Adipocyte (in vitro differentiated cells): ENCODE results near the gene ELP4.

ENCODE experiments used
- DNase-seq: peaks from one replicate; pipeline ENCODE4 v3.0.0-alpha.2; 2015; ENCODE audit warnings: low read depth
- H3K27me3 ChIP-seq: replicated peaks from 2 replicates; pipeline ENCODE4 v1.7.0; 2013; ENCODE audit warnings: mild to moderate bottlenecking, low read length, moderate library complexity; ENCODE audit not compliant: control insufficient read depth, insufficient read depth
- H3K36me3 ChIP-seq: 2 replicates; pipeline ENCODE4 v1.7.0; 2013; ENCODE audit warnings: low read length, mild to moderate bottlenecking, moderate library complexity; ENCODE audit not compliant: control insufficient read depth, insufficient read depth, severe bottlenecking
- H3K4me1 ChIP-seq: 2 replicates; pipeline ENCODE4 v1.7.0; 2013; ENCODE audit warnings: mild to moderate bottlenecking, low read length, moderate library complexity; ENCODE audit not compliant: control insufficient read depth, insufficient read depth
- H3K4me3 ChIP-seq: 2 replicates; pipeline ENCODE4 v1.7.0; 2013; ENCODE audit warnings: mild to moderate bottlenecking, low read length, moderate library complexity
- H3K9ac ChIP-seq: 2 replicates; pipeline ENCODE4 v1.7.0; 2013; ENCODE audit warnings: mild to moderate bottlenecking, low read length, moderate library complexity
- H3K9me3 ChIP-seq: 2 replicates; pipeline ENCODE4 v1.7.0; 2013; ENCODE audit warnings: mild to moderate bottlenecking, low read length, moderate library complexity; ENCODE audit not compliant: control insufficient read depth

ELP4 gene

GRCh38 chr11:31608995-31609394 lies 99.4 kb downstream of the ELP4 start:
- H3K9me3 ChIP-seq, result no peaks in the 10 kb centered on the region
- H3K36me3 ChIP-seq, result no peaks in the 10 kb centered on the region
- H3K9ac ChIP-seq, result no peak overlapping the region
- H3K27me3 ChIP-seq, result no peaks in the 10 kb centered on the region
- no peaks in the 10 kb centered on the region for H3K4me1 ChIP-seq
- no peak for DNase-seq
- H3K4me3 ChIP-seq, result no peak overlapping the region

- no peak for DNase-seq
Observed at GRCh38 chr11:31610544-31610943, 101.0 kb downstream of the ELP4 start.

GRCh38 chr11:31617246-31617645 lies 107.7 kb downstream of the ELP4 start:
- Histone ChIP-seq H3K36me3 (no peaks in the 10 kb centered on the region), H3K4me1 (no peaks in the 10 kb centered on the region), H3K27me3 (no peaks in the 10 kb centered on the region), H3K4me3 (no peak overlapping the region), H3K9me3 (no peaks in the 10 kb centered on the region), H3K9ac (no peak overlapping the region)
- no peak for DNase-seq

More at GRCh38 chr11:31610544-31610943, 101.0 kb downstream of the ELP4 start:
- H3K9me3 ChIP-seq, result no peaks in the 10 kb centered on the region
- no peaks in the 10 kb centered on the region for H3K27me3 ChIP-seq
- no peak overlapping the region for H3K9ac ChIP-seq
- H3K4me3 ChIP-seq, result no peak overlapping the region
- no peaks in the 10 kb centered on the region for H3K36me3 ChIP-seq
- no peaks in the 10 kb centered on the region for H3K4me1 ChIP-seq

GRCh38 chr11:31619980-31620379 lies 110.4 kb downstream of the ELP4 start:
- no peak overlapping the region for H3K4me3 ChIP-seq
- no peaks in the 10 kb centered on the region for H3K36me3 ChIP-seq
- H3K9me3 ChIP-seq, result no peaks in the 10 kb centered on the region
- no peak overlapping the region for H3K9ac ChIP-seq
- no peak for DNase-seq
- H3K27me3 ChIP-seq, result no peaks in the 10 kb centered on the region
- no peaks in the 10 kb centered on the region for H3K4me1 ChIP-seq

- H3K4me1 ChIP-seq, result no peaks in the 10 kb centered on the region
- DNase-seq, result no peak
Observed at GRCh38 chr11:31620434-31620833, 110.9 kb downstream of the ELP4 start.

GRCh38 chr11:31625868-31626267 lies 116.3 kb downstream of the ELP4 start:
- H3K9ac ChIP-seq, result no peak overlapping the region
- H3K4me1 ChIP-seq, result no peaks in the 10 kb centered on the region
- no peak overlapping the region for H3K4me3 ChIP-seq
- no peaks in the 10 kb centered on the region for H3K36me3 ChIP-seq
- no peaks in the 10 kb centered on the region for H3K9me3 ChIP-seq
- DNase-seq, result no peak
- H3K27me3 ChIP-seq, result no peaks in the 10 kb centered on the region

More at GRCh38 chr11:31620434-31620833, 110.9 kb downstream of the ELP4 start:
- no peak overlapping the region for H3K9ac ChIP-seq
- no peak overlapping the region for H3K4me3 ChIP-seq
- H3K9me3 ChIP-seq, result no peaks in the 10 kb centered on the region
- no peaks in the 10 kb centered on the region for H3K36me3 ChIP-seq
- H3K27me3 ChIP-seq, result no peaks in the 10 kb centered on the region

- Histone ChIP-seq H3K4me3 (no peak overlapping the region), H3K36me3 (no peaks in the 10 kb centered on the region), H3K4me1 (no peaks in the 10 kb centered on the region), H3K27me3 (no peaks in the 10 kb centered on the region), H3K9ac (no peak overlapping the region), H3K9me3 (no peaks in the 10 kb centered on the region)
- DNase-seq, result no peak
Observed at GRCh38 chr11:31628111-31628510, 118.5 kb downstream of the ELP4 start.

GRCh38 chr11:31636983-31637382 lies 127.4 kb downstream of the ELP4 start:
- no peak for DNase-seq
- Histone ChIP-seq H3K4me1 (no peaks in the 10 kb centered on the region), H3K9me3 (no peaks in the 10 kb centered on the region), H3K27me3 (no peaks in the 10 kb centered on the region), H3K9ac (no peak overlapping the region), H3K4me3 (no peak overlapping the region), H3K36me3 (no peaks in the 10 kb centered on the region)

GRCh38 chr11:31640611-31641010 lies 131.0 kb downstream of the ELP4 start:
- Histone ChIP-seq H3K36me3 (no peaks in the 10 kb centered on the region), H3K4me1 (peaks cover 22% of the 10 kb centered on the region), H3K27me3 (no peaks in the 10 kb centered on the region), H3K9ac (no peak overlapping the region), H3K9me3 (no peaks in the 10 kb centered on the region), H3K4me3 (no peak overlapping the region)
- no peak for DNase-seq

GRCh38 chr11:31641477-31642062 lies 132.0 kb downstream of the ELP4 start:
- no peaks in the 10 kb centered on the region for H3K9me3 ChIP-seq
- no peak overlapping the region for H3K4me3 ChIP-seq
- H3K36me3 ChIP-seq, result no peaks in the 10 kb centered on the region
- peak; percentile 56 for DNase-seq
- H3K4me1 ChIP-seq, result peaks cover 32% of the 10 kb centered on the region
- no peaks in the 10 kb centered on the region for H3K27me3 ChIP-seq
- no peak overlapping the region for H3K9ac ChIP-seq

GRCh38 chr11:31643857-31644256 lies 134.3 kb downstream of the ELP4 start:
- Histone ChIP-seq H3K4me3 (no peak overlapping the region), H3K9ac (no peak overlapping the region), H3K27me3 (no peaks in the 10 kb centered on the region), H3K36me3 (no peaks in the 10 kb centered on the region), H3K4me1 (peaks cover 32% of the 10 kb centered on the region), H3K9me3 (no peaks in the 10 kb centered on the region)
- peak; percentile 40 for DNase-seq

GRCh38 chr11:31645747-31646146 lies 136.2 kb downstream of the ELP4 start:
- H3K36me3 ChIP-seq, result no peaks in the 10 kb centered on the region
- H3K9me3 ChIP-seq, result no peaks in the 10 kb centered on the region
- H3K4me3 ChIP-seq, result peak overlapping the region; percentile 7
- peaks cover 32% of the 10 kb centered on the region for H3K4me1 ChIP-seq
- no peak overlapping the region for H3K9ac ChIP-seq
- no peaks in the 10 kb centered on the region for H3K27me3 ChIP-seq
- peak; percentile 80 for DNase-seq
